CD14-positive monocyte (primary cell): ENCODE measurements around the gene CAPN8. TPM values are rescaled to one million over a fixed set of nuclear protein-coding genes. Genes with fewer than 3 reads are reported as not detected.

Experiments
- DNase-seq, 3 donors: peaks; one replicate each; pipeline ENCODE4 v3.0.0-alpha.2; 2011 to 2022
- H2AFZ ChIP-seq: 2 replicates; pipeline ENCODE4 v1.6.0; 2012; ENCODE audit warnings: mild to moderate bottlenecking, low read depth, low read length, inconsistent platforms; ENCODE audit not compliant: insufficient read depth, poor library complexity, severe bottlenecking
- H3K27ac ChIP-seq, 2 donors: 1 replicate in 1 of 2; 2 replicates in 1 of 2; pipeline ENCODE4 v1.5.1; 2012 to 2013; ENCODE audit warnings: low read length in 2 of 2, control low read depth in 1 of 2, inconsistent platforms in 1 of 2, low read depth in 1 of 2, mild to moderate bottlenecking in 1 of 2
- H3K27me3 ChIP-seq, 2 donors: one replicate each; pipeline versions ENCODE4 v1.6.0 to v1.6.1; 2011 to 2013; ENCODE audit warnings: low read length in 2 of 2; ENCODE audit not compliant: control insufficient read depth in 2 of 2, insufficient read depth in 2 of 2
- H3K36me3 ChIP-seq, 2 donors: replicated peaks in 1 of 2; 1 replicate in 1 of 2; 2 replicates in 1 of 2; pipeline versions ENCODE4 v1.5.1 to v1.6.1; 2012 to 2013; ENCODE audit warnings: low read length in 2 of 2, control low read depth in 1 of 2, inconsistent platforms in 1 of 2, mild to moderate bottlenecking in 1 of 2; ENCODE audit not compliant: insufficient read depth in 2 of 2, control insufficient read depth in 1 of 2
- H3K4me1 ChIP-seq, 2 donors: 1 replicate in 1 of 2; 2 replicates in 1 of 2; pipeline versions ENCODE4 v1.5.1 to v1.6.1; 2012 to 2013; ENCODE audit warnings: low read length in 2 of 2, control low read depth in 1 of 2, inconsistent platforms in 1 of 2, mild to moderate bottlenecking in 1 of 2, moderate library complexity in 1 of 2; ENCODE audit not compliant: insufficient read depth in 2 of 2, control insufficient read depth in 1 of 2
- H3K4me2 ChIP-seq: replicated peaks from 2 replicates; pipeline ENCODE3; 2012; ENCODE audit warnings: low read length, moderate library complexity, mild to moderate bottlenecking; ENCODE audit not compliant: poor library complexity, severe bottlenecking; ENCODE audit errors: extremely low read depth
- H3K4me3 ChIP-seq, 3 experiments: fragments of 200-600 bp in 1 of 3; sonication (generic) in 1 of 3; replicated peaks in 1 of 3; 1 replicate in 2 of 3; 2 replicates in 1 of 3; pipeline ENCODE4 v1.5.1; 2011 to 2013; ENCODE audit warnings: low read length in 3 of 3, mild to moderate bottlenecking in 3 of 3, control low read depth in 2 of 3, low read depth in 2 of 3, inconsistent platforms in 1 of 3, moderate library complexity in 1 of 3
- H3K79me2 ChIP-seq: 2 replicates; pipeline ENCODE4 v1.6.0; 2012; ENCODE audit warnings: mild to moderate bottlenecking, control low read depth, inconsistent platforms, low read length, moderate library complexity; ENCODE audit not compliant: insufficient read depth
- H3K9ac ChIP-seq: 2 replicates; pipeline ENCODE4 v1.6.0; 2017; ENCODE audit warnings: low read length, mild to moderate bottlenecking; ENCODE audit not compliant: insufficient read depth, poor library complexity, severe bottlenecking
- H3K9me3 ChIP-seq, 2 donors: replicated peaks in 1 of 2; 1 replicate in 1 of 2; 2 replicates in 1 of 2; pipeline versions ENCODE4 v1.5.1 to v1.6.1; 2012 to 2013; ENCODE audit warnings: low read length in 2 of 2, control low read depth in 1 of 2; ENCODE audit not compliant: control insufficient read depth in 1 of 2, insufficient read depth in 1 of 2
- H4K20me1 ChIP-seq: 2 replicates; pipeline ENCODE4 v1.6.0; 2012; ENCODE audit warnings: mild to moderate bottlenecking, low read length, control low read depth, moderate library complexity; ENCODE audit not compliant: insufficient read depth
- H3K27ac Mint-ChIP-seq, 7 donors: one replicate each; pipeline ENCODE4 v1.8.0; 2020; ENCODE audit warnings: mild to moderate bottlenecking in 7 of 7, mixed read lengths in 7 of 7, moderate library complexity in 6 of 7, inconsistent platforms in 2 of 7
- H3K27me3 Mint-ChIP-seq, 3 donors: one replicate each; pipeline ENCODE4 v1.8.0; 2021 to 2022; ENCODE audit warnings: low read depth in 3 of 3, mild to moderate bottlenecking in 3 of 3, mixed read lengths in 3 of 3, moderate library complexity in 3 of 3, inconsistent platforms in 1 of 3
- H3K36me3 Mint-ChIP-seq, 2 donors: one replicate each; pipeline ENCODE4 v1.8.0; 2020; ENCODE audit warnings: mixed read lengths in 2 of 2, inconsistent platforms in 1 of 2, mild to moderate bottlenecking in 1 of 2
- H3K4me1 Mint-ChIP-seq: one replicate; pipeline ENCODE4 v1.8.0; 2020; ENCODE audit warnings: mild to moderate bottlenecking, mixed read lengths
- H3K4me3 Mint-ChIP-seq, 2 donors: one replicate each; pipeline ENCODE4 v1.8.0; 2020; ENCODE audit warnings: mild to moderate bottlenecking in 2 of 2, mixed read lengths in 2 of 2, moderate library complexity in 1 of 2
- H3K9me3 Mint-ChIP-seq, 7 donors: one replicate each; pipeline ENCODE4 v1.8.0; 2020 to 2022; ENCODE audit warnings: mixed read lengths in 7 of 7, mild to moderate bottlenecking in 6 of 7, moderate library complexity in 6 of 7, inconsistent platforms in 2 of 7
- WGBS: methylation state at CpG from one replicate; pipeline ENCODE4 v1.1.5; 2013; ENCODE audit warnings: missing lambda C conversion rate; ENCODE audit not compliant: insufficient coverage; 5-methylcytosine and 5-hydroxymethylcytosine counted together
- intact Hi-C, 2 donors: fragments of 100-400 bp; cut with micrococcal nuclease; formaldehyde crosslinking; loops; one replicate each; pipeline versions ENCODE4 v1.15.0 to v1.15.1; 2023
- polyA plus RNA-seq, 3 donors: library from polyadenylated mRNA; depleted of rRNA in 1 of 3; unstranded in 2 of 3; stranded (reverse) in 1 of 3; fragments of 300-500 nt in 2 of 3; fragments of >200 nt in 1 of 3; fragmentation: Illumina TruSeq in 2 of 3; gene quantifications; 1 replicate in 2 of 3; 2 replicates in 1 of 3; pipeline ENCODE4 v1.2.3, GENCODE V29; 2012 to 2021
- TF ChIP-seq, protein P1 (sequence below): fragments of 200-600 bp; IDR thresholded peaks from one replicate; pipeline ENCODE4 v1.8.0; 2022; ENCODE audit warnings: antibody characterized with exemption, mild to moderate bottlenecking

The CAPN8 gene
- polyA plus RNA-seq, 3 donors: 0.40 TPM; not detected in 2

DNA sequence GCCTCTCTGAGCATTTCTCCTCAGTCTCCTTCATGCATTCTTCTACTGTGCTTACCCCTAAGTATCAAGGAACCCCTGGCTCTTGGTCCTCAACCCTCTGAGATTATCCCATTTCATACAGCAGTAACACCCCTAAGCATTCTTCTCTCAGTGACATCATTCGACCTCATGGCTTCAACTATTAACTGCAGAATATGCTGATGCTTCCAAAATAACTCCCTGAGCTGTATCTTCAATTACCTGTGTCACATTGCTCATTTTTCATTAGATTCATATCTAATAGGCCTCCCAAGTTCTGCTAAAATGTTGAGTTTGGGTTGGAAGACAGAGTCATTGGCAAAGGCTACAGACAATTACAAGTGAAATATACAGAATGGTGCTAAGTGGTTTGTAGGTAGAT lies 7.5 kb downstream of the CAPN8 start:
- H3K27me3 ChIP-seq: peaks cover 0 to 4% of the 10 kb centered on the region in 2 donors
- no peak overlapping the region for H3K9ac ChIP-seq
- peaks cover 3% of the 10 kb centered on the region for H3K4me1 Mint-ChIP-seq

DNA sequence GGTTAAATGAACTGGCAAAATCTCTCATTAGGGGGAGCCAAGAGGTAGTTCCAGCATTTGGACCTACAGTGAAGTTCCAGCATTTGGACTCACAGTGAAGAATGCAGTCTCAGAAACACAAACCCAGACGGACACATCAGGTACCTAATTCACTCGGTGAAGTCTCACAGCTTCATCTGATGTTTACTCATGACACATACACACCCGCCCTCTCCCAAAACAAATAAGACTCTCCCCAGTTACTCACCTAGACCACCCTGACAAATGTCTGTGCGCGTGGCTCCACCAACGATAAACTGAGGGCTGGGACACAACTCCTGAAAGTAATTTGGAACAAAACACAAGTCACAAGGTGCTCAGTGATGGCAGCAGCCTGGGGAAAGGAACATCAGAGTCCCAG lies 11.4 kb downstream of the CAPN8 start:
- Histone ChIP-seq H3K9me3 (no peaks in the 10 kb centered on the region), H3K4me2 (no peak overlapping the region), H3K4me3 (no peak overlapping the region), H3K27ac (no peak overlapping the region), H3K4me1 (no peaks in the 10 kb centered on the region), H3K36me3 (no peaks in the 10 kb centered on the region), H2AFZ (no peak overlapping the region), H3K9ac (no peak overlapping the region), H3K79me2 (no peaks in the 10 kb centered on the region), H3K27me3 (no peaks in the 10 kb centered on the region), H4K20me1 (no peaks in the 10 kb centered on the region)
- DNase-seq: no peak
- no peak overlapping the region for H3K4me3 Mint-ChIP-seq
- no peak overlapping the region for H3K27ac Mint-ChIP-seq
- intact Hi-C loops: no loop called here
- TF ChIP-seq, protein P1, sequence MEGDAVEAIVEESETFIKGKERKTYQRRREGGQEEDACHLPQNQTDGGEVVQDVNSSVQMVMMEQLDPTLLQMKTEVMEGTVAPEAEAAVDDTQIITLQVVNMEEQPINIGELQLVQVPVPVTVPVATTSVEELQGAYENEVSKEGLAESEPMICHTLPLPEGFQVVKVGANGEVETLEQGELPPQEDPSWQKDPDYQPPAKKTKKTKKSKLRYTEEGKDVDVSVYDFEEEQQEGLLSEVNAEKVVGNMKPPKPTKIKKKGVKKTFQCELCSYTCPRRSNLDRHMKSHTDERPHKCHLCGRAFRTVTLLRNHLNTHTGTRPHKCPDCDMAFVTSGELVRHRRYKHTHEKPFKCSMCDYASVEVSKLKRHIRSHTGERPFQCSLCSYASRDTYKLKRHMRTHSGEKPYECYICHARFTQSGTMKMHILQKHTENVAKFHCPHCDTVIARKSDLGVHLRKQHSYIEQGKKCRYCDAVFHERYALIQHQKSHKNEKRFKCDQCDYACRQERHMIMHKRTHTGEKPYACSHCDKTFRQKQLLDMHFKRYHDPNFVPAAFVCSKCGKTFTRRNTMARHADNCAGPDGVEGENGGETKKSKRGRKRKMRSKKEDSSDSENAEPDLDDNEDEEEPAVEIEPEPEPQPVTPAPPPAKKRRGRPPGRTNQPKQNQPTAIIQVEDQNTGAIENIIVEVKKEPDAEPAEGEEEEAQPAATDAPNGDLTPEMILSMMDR: no peak
- peaks cover 4 to 7% (median 5%) of the 10 kb centered on the region in 3 donors for H3K27me3 Mint-ChIP-seq
- no peaks in the 10 kb centered on the region for H3K4me1 Mint-ChIP-seq
- peaks cover 0 to 5% (median 0%) of the 10 kb centered on the region in 7 donors for H3K9me3 Mint-ChIP-seq
- 94% methylated on average over 6 of the region's 6 CpGs for WGBS
- H3K36me3 Mint-ChIP-seq: no peaks in the 10 kb centered on the region

More for the DNA sequence above, 7.5 kb downstream of the CAPN8 start:
- no peak overlapping the region for H3K4me3 Mint-ChIP-seq
- no peak for DNase-seq
- H3K4me1 ChIP-seq: no peaks in the 10 kb centered on the region
- H3K27ac ChIP-seq: no peak overlapping the region
- no peaks in the 10 kb centered on the region for H4K20me1 ChIP-seq
- no peak overlapping the region for H2AFZ ChIP-seq
- WGBS: no CpG with 5 or more reads among the region's 1 CpG
- no peak overlapping the region for H3K4me2 ChIP-seq
- no peaks in the 10 kb centered on the region for H3K36me3 Mint-ChIP-seq
- peaks cover 0 to 3% (median 0%) of the 10 kb centered on the region in 7 donors for H3K9me3 Mint-ChIP-seq
- TF ChIP-seq, protein P1: no peak
- no peaks in the 10 kb centered on the region for H3K79me2 ChIP-seq
- intact Hi-C loops: no loop called here
- no peaks in the 10 kb centered on the region for H3K9me3 ChIP-seq
- H3K27me3 Mint-ChIP-seq: peaks cover 5 to 12% (median 9%) of the 10 kb centered on the region in 3 donors
- H3K27ac Mint-ChIP-seq: no peak overlapping the region
- H3K4me3 ChIP-seq: no peak overlapping the region
- no peaks in the 10 kb centered on the region for H3K36me3 ChIP-seq
